K562 (cell line): ENCODE data around the gene MICU2. TPM values are rescaled to one million over a fixed set of nuclear protein-coding genes. Genes with fewer than 3 reads are reported as not detected.

Experiments
- ESRRA ChIP-seq: fragments of 450-650 bp; IDR thresholded peaks from 2 replicates; pipeline ENCODE4 v1.6.1; 2014; ENCODE audit warnings: low read depth, mild to moderate bottlenecking, moderate library complexity, borderline replicate concordance
- SMARCC2 ChIP-seq: fragments of 450-650 bp; IDR thresholded peaks from 2 replicates; pipeline ENCODE4 v1.6.1; 2017; ENCODE audit warnings: antibody characterized with exemption, moderate library complexity, mild to moderate bottlenecking, low read depth
- SOX6 ChIP-seq: fragments of 450-650 bp; IDR thresholded peaks from 2 replicates; pipeline ENCODE4 v1.6.1; 2014; ENCODE audit warnings: mild to moderate bottlenecking
- STAT5B ChIP-seq: fragments of 250-450 bp; sonication (Bioruptor Pico); IDR thresholded peaks from 2 replicates; pipeline ENCODE4 v1.8.0; 2021; ENCODE audit warnings: mild to moderate bottlenecking, inconsistent platforms
- ZNF212 ChIP-seq: fragments of 450-650 bp; formaldehyde crosslinking; IDR thresholded peaks from 2 replicates; pipeline ENCODE4 v1.4.0; 2020; ENCODE audit warnings: mild to moderate bottlenecking
- ZNF232 ChIP-seq: sonication (generic); formaldehyde crosslinking; IDR thresholded peaks from 2 replicates; pipeline ENCODE4 v1.8.0; 2022; ENCODE audit warnings: mild to moderate bottlenecking, missing genetic modification reagents
- ZNF274 ChIP-seq: IDR thresholded peaks from 2 replicates; pipeline ENCODE4 v1.6.1; 2011; ENCODE audit warnings: low read depth, mild to moderate bottlenecking, low read length, moderate library complexity, borderline replicate concordance
- polyA plus RNA-seq, 8 experiments: library from polyadenylated mRNA; depleted of rRNA in 4 of 8; stranded (reverse) in 5 of 8; unstranded in 3 of 8; fragments of >200 nt; fragmentation: Nextera tagmentation in 2 of 8; fragmentation: Illumina TruSeq in 1 of 8; extraction: Ambion mirVana in 2 of 8; extraction: Trizol in 1 of 8; gene quantifications; 2 replicates each; pipeline versions ENCODE4 v1.2.1 to v1.2.3, GENCODE V29; 2011 to 2014; ENCODE audit warnings: inconsistent platforms in 1 of 8, missing spikeins in 1 of 8
- total RNA-seq, 7 experiments: library from RNA; depleted of rRNA in 6 of 7; stranded (reverse); fragments of >200 nt in 6 of 7; fragmentation: Illumina TruSeq in 2 of 7; extraction: Trizol in 2 of 7; gene quantifications; 2 replicates each; pipeline versions ENCODE4 v1.2.1 to v1.2.3, GENCODE V29; 2011 to 2021; ENCODE audit warnings: low replicate concordance in 1 of 7
- TF ChIP-seq, protein P1 (sequence below), 2 experiments: fragments of 450-650 bp in 1 of 2; sonication (generic) in 1 of 2; formaldehyde crosslinking in 1 of 2; IDR thresholded peaks; 2 replicates each; pipeline versions ENCODE4 v1.7.1 to v1.9.0; 2016 to 2022; ENCODE audit warnings: inconsistent platforms in 1 of 2, mild to moderate bottlenecking in 1 of 2, missing genetic modification reagents in 1 of 2
- TF ChIP-seq, protein P2 (sequence below): sonication (generic); formaldehyde crosslinking; IDR thresholded peaks from 2 replicates; pipeline ENCODE4 v1.8.1; 2023; ENCODE audit warnings: mild to moderate bottlenecking, missing genetic modification reagents
- TF ChIP-seq, protein P3 (sequence below): fragments of 450-650 bp; formaldehyde crosslinking; IDR thresholded peaks from 2 replicates; pipeline ENCODE4 v1.4.0; 2022; ENCODE audit warnings: missing genetic modification characterization
- TF ChIP-seq, protein P4 (sequence below), 2 experiments: IDR thresholded peaks; 2 replicates each; pipeline ENCODE4 v1.6.1; 2012; ENCODE audit warnings: improper control_type of control experiment in 2 of 2, low read depth in 2 of 2, low read length in 2 of 2, borderline replicate concordance in 1 of 2

Gene MICU2
- total and polyA plus RNA-seq, 9 of the 15 experiments (the other 6 are each of a cell fraction or from before 2014, with no cell fraction given) = 9.1 to 41.8 (median 33.4) TPM

DNA sequence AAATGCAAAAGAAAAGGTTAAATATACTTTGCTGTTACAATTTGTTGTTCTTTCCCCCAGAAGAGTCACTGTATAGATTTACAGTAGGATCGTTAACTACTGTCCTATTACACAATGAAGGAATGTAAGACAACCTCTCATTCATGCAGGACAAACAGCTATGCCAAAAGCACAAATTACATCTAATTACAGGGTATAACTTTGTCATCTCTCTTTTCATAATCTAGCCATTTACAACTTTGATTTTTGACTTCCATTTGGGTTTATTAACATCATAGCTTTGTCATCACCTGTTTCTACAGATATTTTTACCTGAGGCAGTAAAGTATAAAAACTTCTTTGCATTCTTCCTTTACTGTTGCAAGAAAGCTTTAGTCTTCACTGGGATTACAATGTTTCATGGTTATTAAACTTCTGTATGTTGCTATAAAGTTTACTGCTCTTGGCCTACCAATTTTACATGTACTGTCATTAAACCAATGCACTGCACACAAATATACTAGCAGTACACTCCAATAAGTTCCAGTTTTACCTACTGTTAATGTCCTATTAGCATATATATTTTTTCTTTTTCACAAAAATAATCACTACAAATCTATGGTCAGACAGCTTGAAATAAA is 18.9 kb downstream of the MICU2 start (continued):
- TF ChIP-seq, protein P1, sequence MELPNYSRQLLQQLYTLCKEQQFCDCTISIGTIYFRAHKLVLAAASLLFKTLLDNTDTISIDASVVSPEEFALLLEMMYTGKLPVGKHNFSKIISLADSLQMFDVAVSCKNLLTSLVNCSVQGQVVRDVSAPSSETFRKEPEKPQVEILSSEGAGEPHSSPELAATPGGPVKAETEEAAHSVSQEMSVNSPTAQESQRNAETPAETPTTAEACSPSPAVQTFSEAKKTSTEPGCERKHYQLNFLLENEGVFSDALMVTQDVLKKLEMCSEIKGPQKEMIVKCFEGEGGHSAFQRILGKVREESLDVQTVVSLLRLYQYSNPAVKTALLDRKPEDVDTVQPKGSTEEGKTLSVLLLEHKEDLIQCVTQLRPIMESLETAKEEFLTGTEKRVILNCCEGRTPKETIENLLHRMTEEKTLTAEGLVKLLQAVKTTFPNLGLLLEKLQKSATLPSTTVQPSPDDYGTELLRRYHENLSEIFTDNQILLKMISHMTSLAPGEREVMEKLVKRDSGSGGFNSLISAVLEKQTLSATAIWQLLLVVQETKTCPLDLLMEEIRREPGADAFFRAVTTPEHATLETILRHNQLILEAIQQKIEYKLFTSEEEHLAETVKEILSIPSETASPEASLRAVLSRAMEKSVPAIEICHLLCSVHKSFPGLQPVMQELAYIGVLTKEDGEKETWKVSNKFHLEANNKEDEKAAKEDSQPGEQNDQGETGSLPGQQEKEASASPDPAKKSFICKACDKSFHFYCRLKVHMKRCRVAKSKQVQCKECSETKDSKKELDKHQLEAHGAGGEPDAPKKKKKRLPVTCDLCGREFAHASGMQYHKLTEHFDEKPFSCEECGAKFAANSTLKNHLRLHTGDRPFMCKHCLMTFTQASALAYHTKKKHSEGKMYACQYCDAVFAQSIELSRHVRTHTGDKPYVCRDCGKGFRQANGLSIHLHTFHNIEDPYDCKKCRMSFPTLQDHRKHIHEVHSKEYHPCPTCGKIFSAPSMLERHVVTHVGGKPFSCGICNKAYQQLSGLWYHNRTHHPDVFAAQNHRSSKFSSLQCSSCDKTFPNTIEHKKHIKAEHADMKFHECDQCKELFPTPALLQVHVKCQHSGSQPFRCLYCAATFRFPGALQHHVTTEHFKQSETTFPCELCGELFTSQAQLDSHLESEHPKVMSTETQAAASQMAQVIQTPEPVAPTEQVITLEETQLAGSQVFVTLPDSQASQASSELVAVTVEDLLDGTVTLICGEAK (IDR thresholded peaks at IDR 0.05) = no peak
- TF ChIP-seq, protein P1 (CRISPR knock-in tag; IDR thresholded peaks at IDR 0.05) = no peak
- TF ChIP-seq ZNF232 (CRISPR knock-in tag) = no peak
- TF ChIP-seq, protein P2, sequence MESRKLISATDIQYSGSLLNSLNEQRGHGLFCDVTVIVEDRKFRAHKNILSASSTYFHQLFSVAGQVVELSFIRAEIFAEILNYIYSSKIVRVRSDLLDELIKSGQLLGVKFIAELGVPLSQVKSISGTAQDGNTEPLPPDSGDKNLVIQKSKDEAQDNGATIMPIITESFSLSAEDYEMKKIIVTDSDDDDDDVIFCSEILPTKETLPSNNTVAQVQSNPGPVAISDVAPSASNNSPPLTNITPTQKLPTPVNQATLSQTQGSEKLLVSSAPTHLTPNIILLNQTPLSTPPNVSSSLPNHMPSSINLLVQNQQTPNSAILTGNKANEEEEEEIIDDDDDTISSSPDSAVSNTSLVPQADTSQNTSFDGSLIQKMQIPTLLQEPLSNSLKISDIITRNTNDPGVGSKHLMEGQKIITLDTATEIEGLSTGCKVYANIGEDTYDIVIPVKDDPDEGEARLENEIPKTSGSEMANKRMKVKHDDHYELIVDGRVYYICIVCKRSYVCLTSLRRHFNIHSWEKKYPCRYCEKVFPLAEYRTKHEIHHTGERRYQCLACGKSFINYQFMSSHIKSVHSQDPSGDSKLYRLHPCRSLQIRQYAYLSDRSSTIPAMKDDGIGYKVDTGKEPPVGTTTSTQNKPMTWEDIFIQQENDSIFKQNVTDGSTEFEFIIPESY = no peak
- TF ChIP-seq, protein P3, sequence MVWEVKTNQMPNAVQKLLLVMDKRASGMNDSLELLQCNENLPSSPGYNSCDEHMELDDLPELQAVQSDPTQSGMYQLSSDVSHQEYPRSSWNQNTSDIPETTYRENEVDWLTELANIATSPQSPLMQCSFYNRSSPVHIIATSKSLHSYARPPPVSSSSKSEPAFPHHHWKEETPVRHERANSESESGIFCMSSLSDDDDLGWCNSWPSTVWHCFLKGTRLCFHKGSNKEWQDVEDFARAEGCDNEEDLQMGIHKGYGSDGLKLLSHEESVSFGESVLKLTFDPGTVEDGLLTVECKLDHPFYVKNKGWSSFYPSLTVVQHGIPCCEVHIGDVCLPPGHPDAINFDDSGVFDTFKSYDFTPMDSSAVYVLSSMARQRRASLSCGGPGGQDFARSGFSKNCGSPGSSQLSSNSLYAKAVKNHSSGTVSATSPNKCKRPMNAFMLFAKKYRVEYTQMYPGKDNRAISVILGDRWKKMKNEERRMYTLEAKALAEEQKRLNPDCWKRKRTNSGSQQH (CRISPR knock-in tag) = no peak
- no peak for TF ChIP-seq ZNF212
- TF ChIP-seq ESRRA = no peak
- no peak for TF ChIP-seq SOX6
- no peak for TF ChIP-seq SMARCC2
- no peak for TF ChIP-seq ZNF274
- TF ChIP-seq STAT5B (CRISPR knock-in tag) = no peak
- TF ChIP-seq, protein P4, sequence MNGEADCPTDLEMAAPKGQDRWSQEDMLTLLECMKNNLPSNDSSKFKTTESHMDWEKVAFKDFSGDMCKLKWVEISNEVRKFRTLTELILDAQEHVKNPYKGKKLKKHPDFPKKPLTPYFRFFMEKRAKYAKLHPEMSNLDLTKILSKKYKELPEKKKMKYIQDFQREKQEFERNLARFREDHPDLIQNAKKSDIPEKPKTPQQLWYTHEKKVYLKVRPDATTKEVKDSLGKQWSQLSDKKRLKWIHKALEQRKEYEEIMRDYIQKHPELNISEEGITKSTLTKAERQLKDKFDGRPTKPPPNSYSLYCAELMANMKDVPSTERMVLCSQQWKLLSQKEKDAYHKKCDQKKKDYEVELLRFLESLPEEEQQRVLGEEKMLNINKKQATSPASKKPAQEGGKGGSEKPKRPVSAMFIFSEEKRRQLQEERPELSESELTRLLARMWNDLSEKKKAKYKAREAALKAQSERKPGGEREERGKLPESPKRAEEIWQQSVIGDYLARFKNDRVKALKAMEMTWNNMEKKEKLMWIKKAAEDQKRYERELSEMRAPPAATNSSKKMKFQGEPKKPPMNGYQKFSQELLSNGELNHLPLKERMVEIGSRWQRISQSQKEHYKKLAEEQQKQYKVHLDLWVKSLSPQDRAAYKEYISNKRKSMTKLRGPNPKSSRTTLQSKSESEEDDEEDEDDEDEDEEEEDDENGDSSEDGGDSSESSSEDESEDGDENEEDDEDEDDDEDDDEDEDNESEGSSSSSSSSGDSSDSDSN (IDR thresholded peaks at IDR 0.05; ENCODE audit: borderline replicate concordance in 1 of 2, low read depth in 2 of 2, low read length in 2 of 2) = no peak
